Vagina (tissue), 2 donors: ENCODE data around the gene CENPO. TPM values are rescaled to one million over a fixed set of nuclear protein-coding genes. Genes with fewer than 3 reads are reported as not detected.

Experiments
- DNase-seq, 2 donors: peaks; one replicate each; pipeline ENCODE4 v3.0.0-alpha.2; 2017; ENCODE audit errors: extremely low spot score in 2 of 2
- H3K27ac ChIP-seq: fragments of 200-600 bp; sonication (generic); one replicate; pipeline ENCODE4 v1.5.1; 2019
- H3K27me3 ChIP-seq: fragments of 200-600 bp; sonication (generic); one replicate; pipeline ENCODE4 v1.5.1; 2019
- H3K36me3 ChIP-seq, 2 donors: fragments of 200-600 bp; sonication (generic); one replicate each; pipeline ENCODE4 v1.5.1; 2017 to 2019
- H3K4me1 ChIP-seq: fragments of 200-600 bp; sonication (generic); one replicate; pipeline ENCODE4 v1.5.1; 2019
- H3K4me3 ChIP-seq, 2 donors: fragments of 200-600 bp; sonication (generic); 1 replicate in 1 of 2; 2 replicates in 1 of 2; pipeline ENCODE4 v1.5.1; 2016 to 2019
- H3K9me3 ChIP-seq: fragments of 200-600 bp; sonication (generic); one replicate; pipeline ENCODE4 v1.5.1; 2019
- POLR2A ChIP-seq, 2 donors: fragments of 450-650 bp; IDR thresholded peaks; one replicate each; pipeline ENCODE4 v1.6.1; 2017; ENCODE audit warnings: antibody characterized with exemption in 2 of 2, mild to moderate bottlenecking in 2 of 2, moderate library complexity in 2 of 2
- POLR2AphosphoS5 ChIP-seq, 2 donors: sonication (generic); formaldehyde crosslinking; IDR thresholded peaks; one replicate each; pipeline ENCODE4 v1.9.0; 2017; ENCODE audit warnings: antibody characterized with exemption in 2 of 2, mild to moderate bottlenecking in 2 of 2, low read depth in 1 of 2; ENCODE audit not compliant: insufficient read depth in 1 of 2
- intact Hi-C: fragments of 100-400 bp; cut with DNase I; formaldehyde crosslinking; loops from one replicate; pipeline ENCODE4 v1.15.1; 2023
- total RNA-seq: library from RNA; depleted of rRNA; stranded (reverse); fragments of >200 nt; gene quantifications from one replicate; pipeline ENCODE4 v1.2.3, GENCODE V29; 2016
- TF ChIP-seq, protein P1 (sequence below), 3 experiments: fragments of 450-650 bp in 2 of 3; fragments of 200-600 bp in 1 of 3; sonication (generic) in 1 of 3; IDR thresholded peaks; one replicate each; pipeline ENCODE4 v1.5.1; 2017 to 2019; ENCODE audit warnings: antibody characterized with exemption in 3 of 3, mild to moderate bottlenecking in 2 of 3, moderate library complexity in 2 of 3

CENPO gene
- total RNA-seq, 1 donor from 2014 or later: 3.2 TPM

- intact Hi-C loops: no loop called here
- no peak overlapping the region for H3K27ac ChIP-seq
- no peak overlapping the region for H3K4me3 ChIP-seq
- peaks cover 3 to 31% of the 10 kb centered on the region in 2 donors for H3K36me3 ChIP-seq
- H3K9me3 ChIP-seq: no peaks in the 10 kb centered on the region
- TF ChIP-seq POLR2AphosphoS5 (IDR thresholded peaks at IDR 0.05; ENCODE audit: insufficient read depth in 1 of 2, low read depth in 1 of 2): no peak
- TF ChIP-seq, protein P1, sequence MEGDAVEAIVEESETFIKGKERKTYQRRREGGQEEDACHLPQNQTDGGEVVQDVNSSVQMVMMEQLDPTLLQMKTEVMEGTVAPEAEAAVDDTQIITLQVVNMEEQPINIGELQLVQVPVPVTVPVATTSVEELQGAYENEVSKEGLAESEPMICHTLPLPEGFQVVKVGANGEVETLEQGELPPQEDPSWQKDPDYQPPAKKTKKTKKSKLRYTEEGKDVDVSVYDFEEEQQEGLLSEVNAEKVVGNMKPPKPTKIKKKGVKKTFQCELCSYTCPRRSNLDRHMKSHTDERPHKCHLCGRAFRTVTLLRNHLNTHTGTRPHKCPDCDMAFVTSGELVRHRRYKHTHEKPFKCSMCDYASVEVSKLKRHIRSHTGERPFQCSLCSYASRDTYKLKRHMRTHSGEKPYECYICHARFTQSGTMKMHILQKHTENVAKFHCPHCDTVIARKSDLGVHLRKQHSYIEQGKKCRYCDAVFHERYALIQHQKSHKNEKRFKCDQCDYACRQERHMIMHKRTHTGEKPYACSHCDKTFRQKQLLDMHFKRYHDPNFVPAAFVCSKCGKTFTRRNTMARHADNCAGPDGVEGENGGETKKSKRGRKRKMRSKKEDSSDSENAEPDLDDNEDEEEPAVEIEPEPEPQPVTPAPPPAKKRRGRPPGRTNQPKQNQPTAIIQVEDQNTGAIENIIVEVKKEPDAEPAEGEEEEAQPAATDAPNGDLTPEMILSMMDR (IDR thresholded peaks at IDR 0.05): no peak
- TF ChIP-seq POLR2A (IDR thresholded peaks at IDR 0.05): no peak
- no peaks in the 10 kb centered on the region for H3K4me1 ChIP-seq
- no peak for DNase-seq
- no peaks in the 10 kb centered on the region for H3K27me3 ChIP-seq
Measured at GRCh38 chr2:24837996-24838513, 44.8 kb downstream of the CENPO start.

DNA sequence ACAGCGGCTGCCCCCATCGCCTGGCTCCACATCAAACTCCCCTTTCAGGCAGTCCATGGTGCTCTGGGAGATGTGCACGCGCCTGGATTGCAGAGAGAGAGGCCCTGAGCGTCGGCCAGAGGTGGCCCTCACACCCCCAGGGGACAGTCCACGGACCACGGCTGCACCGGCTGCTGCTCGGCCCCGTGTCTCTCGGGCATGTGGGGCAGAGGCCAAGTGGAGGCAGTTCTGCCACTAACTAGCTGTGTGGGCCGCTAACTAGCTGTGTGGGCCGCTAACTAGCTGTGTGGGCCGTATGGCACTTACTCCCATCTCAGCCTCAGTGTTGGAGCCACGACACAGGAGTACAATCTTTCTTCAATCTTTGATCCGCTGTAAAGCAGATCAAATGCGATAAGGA is 45.3 kb downstream of the CENPO start:
- no peaks in the 10 kb centered on the region for H3K4me1 ChIP-seq
- no peak for DNase-seq
- no peaks in the 10 kb centered on the region for H3K27me3 ChIP-seq
- no peak overlapping the region for H3K4me3 ChIP-seq
- intact Hi-C loops: no loop called here
- peaks cover 3 to 31% of the 10 kb centered on the region in 2 donors for H3K36me3 ChIP-seq
- no peaks in the 10 kb centered on the region for H3K9me3 ChIP-seq
- H3K27ac ChIP-seq: no peak overlapping the region
- TF ChIP-seq POLR2AphosphoS5 (IDR thresholded peaks at IDR 0.05; ENCODE audit: insufficient read depth in 1 of 2, low read depth in 1 of 2) (no peak), POLR2A (IDR thresholded peaks at IDR 0.05) (no peak)
- TF ChIP-seq, protein P1 (IDR thresholded peaks at IDR 0.05): no peak

DNA sequence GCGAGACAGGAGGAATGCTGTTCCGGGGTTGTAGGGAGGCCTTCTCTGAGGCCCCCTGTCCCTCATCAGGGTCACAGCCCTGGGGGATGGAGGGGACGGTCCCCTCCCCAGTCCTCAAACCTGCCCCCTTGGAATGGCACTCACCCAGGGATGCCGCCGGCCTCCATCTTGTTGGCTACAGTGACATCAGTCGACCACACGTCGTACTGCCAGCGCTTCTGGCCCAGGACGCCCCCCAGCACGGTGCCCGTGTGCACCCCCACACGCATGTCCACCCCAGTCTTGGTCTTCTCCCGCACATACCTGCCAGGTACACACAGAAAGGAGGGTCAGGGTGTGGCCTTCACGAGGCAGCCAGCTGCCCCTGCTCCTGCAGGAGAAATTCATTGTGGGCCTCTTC is 46.5 kb downstream of the CENPO start:
- H3K27ac ChIP-seq: no peak overlapping the region
- intact Hi-C loops: no loop called here
- H3K4me3 ChIP-seq: no peak overlapping the region
- no peaks in the 10 kb centered on the region for H3K4me1 ChIP-seq
- no peak for DNase-seq
- H3K9me3 ChIP-seq: no peaks in the 10 kb centered on the region
- H3K36me3 ChIP-seq: peaks cover 3 to 23% of the 10 kb centered on the region in 2 donors
- no peak for TF ChIP-seq POLR2AphosphoS5 (IDR thresholded peaks at IDR 0.05; ENCODE audit: insufficient read depth in 1 of 2, low read depth in 1 of 2)
- TF ChIP-seq POLR2A (IDR thresholded peaks at IDR 0.05): no peak
- TF ChIP-seq, protein P1 (IDR thresholded peaks at IDR 0.05): no peak
- H3K27me3 ChIP-seq: no peaks in the 10 kb centered on the region

GRCh38 chr2:24840164-24840869 is 47.1 kb downstream of the CENPO start:
- TF ChIP-seq POLR2AphosphoS5 (IDR thresholded peaks at IDR 0.05; ENCODE audit: insufficient read depth in 1 of 2, low read depth in 1 of 2) (no peak), POLR2A (IDR thresholded peaks at IDR 0.05) (no peak)
- TF ChIP-seq, protein P1 (IDR thresholded peaks at IDR 0.05): no peak
- Histone ChIP-seq H3K36me3 (peaks cover 3 to 20% of the 10 kb centered on the region in 2 donors), H3K4me1 (no peaks in the 10 kb centered on the region), H3K27ac (no peak overlapping the region), H3K27me3 (no peaks in the 10 kb centered on the region), H3K4me3 (no peak overlapping the region), H3K9me3 (no peaks in the 10 kb centered on the region)
- no peak for DNase-seq
- intact Hi-C loops: no loop called here
